Hindlimb muscle (tissue), 1 donor: Measurements from ENCODE around the gene MTOR. TPM values are rescaled to one million over a fixed set of nuclear protein-coding genes. Genes with fewer than 3 reads are reported as not detected.
"Not testable (repeated sequence)": the region's sequence is repeated elsewhere in the genome, so short reads cannot be mapped to it uniquely, and the experiment has no call there.

Experiments
- DNase-seq: peaks from one replicate; pipeline ENCODE4 v3.0.0-alpha.2; 2013
- polyA plus RNA-seq: library from polyadenylated mRNA; unstranded; fragments of 120-200 nt; gene quantifications from one replicate; pipeline ENCODE4 v1.2.1, GENCODE V29; 2013; ENCODE audit not compliant: insufficient read length

MTOR gene
- polyA plus RNA-seq, 1 donor, result 32.2 TPM

GRCh38 chr1:11105586-11105985 is 156.8 kb downstream of the MTOR start:
- no peak for DNase-seq

GRCh38 chr1:11101347-11101746 is 161.0 kb downstream of the MTOR start:
- no peak for DNase-seq

- not testable (repeated sequence) for DNase-seq
These were observed 161.5 kb downstream of the MTOR start for GRCh38 chr1:11100806-11101205.

- no peak for DNase-seq
These were observed 162.2 kb downstream of the MTOR start for GRCh38 chr1:11100149-11100493.

- DNase-seq, result peak; percentile 92
These were observed 162.8 kb downstream of the MTOR start, which contains the start of gene EXOSC10 for GRCh38 chr1:11099310-11100148. TSS of gene EXOSC10 (minus strand) at chr1:11099869. CDS start at chr1:11099831, 38 bp downstream.

GRCh38 chr1:11098931-11099309 is 163.4 kb downstream of the MTOR start:
- no peak for DNase-seq

- DNase-seq, result not testable (repeated sequence)
These were observed 178.6 kb downstream of the MTOR start for GRCh38 chr1:11083784-11084183.

- DNase-seq, result no peak
These were observed 181.4 kb downstream of the MTOR start for GRCh38 chr1:11080931-11081330.

GRCh38 chr1:11078631-11079030 is 183.7 kb downstream of the MTOR start:
- no peak for DNase-seq

GRCh38 chr1:11073398-11073797 is 189.0 kb downstream of the MTOR start:
- DNase-seq, result not testable (repeated sequence)

- no peak for DNase-seq
These were observed 190.0 kb downstream of the MTOR start for GRCh38 chr1:11072216-11072917.

- DNase-seq, result no peak
These were observed 190.7 kb downstream of the MTOR start for GRCh38 chr1:11071463-11072215.

- no peak for DNase-seq
These were observed 191.5 kb downstream of the MTOR start for GRCh38 chr1:11070876-11071275.

- no peak for DNase-seq
These were observed 193.5 kb downstream of the MTOR start for GRCh38 chr1:11068600-11069473.

- no peak for DNase-seq
These were observed 194.4 kb downstream of the MTOR start for GRCh38 chr1:11067716-11068599.

GRCh38 chr1:11065796-11066195 is 196.6 kb downstream of the MTOR start:
- DNase-seq, result no peak

GRCh38 chr1:11064942-11065341 is 197.4 kb downstream of the MTOR start:
- no peak for DNase-seq

- not testable (repeated sequence) for DNase-seq
These were observed 198.3 kb downstream of the MTOR start for GRCh38 chr1:11063937-11064537.

- no peak for DNase-seq
These were observed 199.4 kb downstream of the MTOR start for GRCh38 chr1:11062965-11063401.

GRCh38 chr1:11061652-11062365 is 200.5 kb downstream of the MTOR start:
- DNase-seq, result no peak
